HG03439 (cell line): ENCODE measurements around the gene MRGPRX3.

Experiments
- ATAC-seq: cut with Tn5 transposase; IDR thresholded peaks from one replicate; pipeline ENCODE4 v1.9.1; 2021; ENCODE audit warnings: mild to moderate bottlenecking, moderate library complexity; ENCODE audit not compliant: unreplicated experiment

Gene MRGPRX3

GRCh38 chr11:18151581-18151980, 19.2 kb downstream of the MRGPRX3 start:
- no peak for ATAC-seq

DNA sequence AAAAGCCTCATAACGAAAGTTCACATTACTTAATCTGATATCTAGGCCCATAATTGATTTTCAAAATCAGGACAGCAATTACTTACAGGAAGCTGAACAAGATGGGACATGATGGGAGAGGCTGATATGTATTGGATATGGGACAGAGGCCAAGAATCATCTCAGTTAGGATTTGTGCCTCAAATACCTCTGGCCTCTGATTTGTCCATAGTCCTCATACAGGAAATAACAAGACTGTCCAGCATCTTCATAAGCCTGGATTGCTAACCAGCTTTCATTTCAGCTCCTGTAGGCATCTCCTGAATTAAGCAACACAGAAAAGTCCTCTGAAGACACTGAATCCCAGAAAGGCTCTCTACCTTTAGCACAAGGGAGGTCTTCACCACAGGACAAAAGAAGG, 36.0 kb downstream of the MRGPRX3 start:
- no peak for ATAC-seq

DNA sequence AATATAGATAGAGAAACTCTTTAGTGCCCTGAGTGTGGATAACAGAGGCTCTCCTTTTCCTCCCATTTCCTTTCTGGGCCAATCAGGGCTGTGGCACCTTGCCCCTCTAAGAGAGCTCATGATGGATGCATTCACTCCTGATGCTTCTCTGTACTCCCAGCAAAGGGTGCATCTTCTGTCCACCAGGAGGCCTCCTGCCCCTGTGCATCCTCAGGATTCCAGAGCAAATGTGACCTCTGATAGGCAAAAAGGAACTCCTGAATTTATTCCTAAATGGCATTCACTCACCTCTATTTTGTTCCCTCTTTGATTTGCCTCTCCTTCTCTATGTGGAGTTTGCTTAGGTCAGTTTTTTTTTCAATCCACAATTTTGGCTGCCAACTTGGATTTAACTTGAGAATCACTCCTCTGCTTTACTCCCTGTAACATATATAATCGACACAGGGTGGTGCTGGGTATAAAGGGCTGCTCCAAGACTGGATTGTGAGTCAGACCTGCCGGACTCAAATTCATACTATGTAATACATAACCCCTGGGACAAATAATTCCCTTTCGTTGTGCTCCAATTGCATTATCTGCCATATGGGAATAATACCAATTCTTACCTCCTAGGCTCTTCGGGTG, 39.1 kb downstream of the MRGPRX3 start:
- no peak for ATAC-seq

DNA sequence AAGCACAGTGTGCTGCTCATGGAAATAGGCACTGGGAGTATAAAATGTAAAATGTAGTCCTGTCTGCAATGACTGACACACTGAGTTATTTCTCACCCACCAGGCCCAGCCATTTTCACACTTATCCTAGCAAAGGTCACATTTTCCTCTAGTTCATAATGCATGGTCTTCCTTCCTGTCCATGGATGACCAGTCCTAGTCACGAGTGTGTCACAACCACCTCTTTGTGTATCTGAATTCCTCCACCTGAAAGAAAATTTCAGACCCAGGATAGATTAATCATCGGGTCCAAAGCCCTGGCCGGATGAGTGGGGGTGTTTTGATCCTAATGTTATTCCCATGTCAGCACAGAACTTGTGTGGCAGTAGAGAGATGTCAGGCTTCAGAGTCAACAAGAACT, 40.3 kb downstream of the MRGPRX3 start, which contains the start of gene MRGPRX4:
MRGPRX4 (plus strand) TSS at position 172 of the 400 bp plus-strand sequence. CDS start 420 bp downstream, outside the sequence.
- no peak for ATAC-seq

DNA sequence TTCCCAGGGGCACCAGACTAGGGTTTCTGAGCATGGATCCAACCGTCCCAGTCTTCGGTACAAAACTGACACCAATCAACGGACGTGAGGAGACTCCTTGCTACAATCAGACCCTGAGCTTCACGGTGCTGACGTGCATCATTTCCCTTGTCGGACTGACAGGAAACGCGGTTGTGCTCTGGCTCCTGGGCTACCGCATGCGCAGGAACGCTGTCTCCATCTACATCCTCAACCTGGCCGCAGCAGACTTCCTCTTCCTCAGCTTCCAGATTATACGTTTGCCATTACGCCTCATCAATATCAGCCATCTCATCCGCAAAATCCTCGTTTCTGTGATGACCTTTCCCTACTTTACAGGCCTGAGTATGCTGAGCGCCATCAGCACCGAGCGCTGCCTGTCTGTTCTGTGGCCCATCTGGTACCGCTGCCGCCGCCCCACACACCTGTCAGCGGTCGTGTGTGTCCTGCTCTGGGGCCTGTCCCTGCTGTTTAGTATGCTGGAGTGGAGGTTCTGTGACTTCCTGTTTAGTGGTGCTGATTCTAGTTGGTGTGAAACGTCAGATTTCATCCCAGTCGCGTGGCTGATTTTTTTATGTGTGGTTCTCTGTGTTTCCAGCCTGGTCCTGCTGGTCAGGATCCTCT, 41.0 kb downstream of the MRGPRX3 start:
- ATAC-seq = no peak
